Endothelial cell (in vitro differentiated cells): Measurements from ENCODE around the gene CYB5A. TPM values are rescaled to one million over a fixed set of nuclear protein-coding genes. Genes with fewer than 3 reads are reported as not detected.

Source experiments
- DNase-seq: peaks from one replicate; pipeline ENCODE4 v3.0.0; 2021; ENCODE audit warnings: low spot score
- H3K27ac Mint-ChIP-seq: one replicate; pipeline ENCODE4 v1.8.0; 2021; ENCODE audit warnings: mixed read lengths, inconsistent platforms; ENCODE audit not compliant: unreplicated experiment
- H3K27me3 Mint-ChIP-seq: one replicate; pipeline ENCODE4 v1.8.0; 2021; ENCODE audit warnings: mild to moderate bottlenecking, moderate library complexity, mixed read lengths, inconsistent platforms; ENCODE audit not compliant: unreplicated experiment
- H3K36me3 Mint-ChIP-seq: one replicate; pipeline ENCODE4 v1.8.0; 2021; ENCODE audit warnings: mild to moderate bottlenecking, low read depth, mixed read lengths, inconsistent platforms; ENCODE audit not compliant: unreplicated experiment
- H3K4me1 Mint-ChIP-seq: one replicate; pipeline ENCODE4 v1.8.0; 2021; ENCODE audit warnings: mild to moderate bottlenecking, mixed read lengths, inconsistent platforms; ENCODE audit not compliant: unreplicated experiment
- H3K4me3 Mint-ChIP-seq: one replicate; pipeline ENCODE4 v1.8.0; 2021; ENCODE audit warnings: mild to moderate bottlenecking, mixed read lengths, inconsistent platforms; ENCODE audit not compliant: unreplicated experiment
- H3K9me3 Mint-ChIP-seq: one replicate; pipeline ENCODE4 v1.8.0; 2021; ENCODE audit warnings: mixed read lengths, inconsistent platforms; ENCODE audit not compliant: unreplicated experiment
- CTCF ChIP-seq: fragments of 200-600 bp; sonication (generic); IDR thresholded peaks from one replicate; pipeline ENCODE4 v1.5.0; 2021; ENCODE audit warnings: antibody characterized with exemption; ENCODE audit not compliant: unreplicated experiment
- total RNA-seq: library from RNA; stranded (reverse); fragmentation: NEBNext Ultra II Directional; extraction: Animal tissue kit (Norgen Biotek cat#: 25700); gene quantifications from one replicate; pipeline ENCODE4 v1.2.1, GENCODE V29; 2021; ENCODE audit not compliant: unreplicated experiment

Gene CYB5A
- total RNA-seq, 1 donor from 2014 or later, result 119 TPM

- peaks cover 18% of the 10 kb centered on the region for H3K36me3 Mint-ChIP-seq
- no peak for DNase-seq
- H3K4me1 Mint-ChIP-seq, result peaks cover 44% of the 10 kb centered on the region
- no peak for TF ChIP-seq CTCF
- no peaks in the 10 kb centered on the region for H3K27me3 Mint-ChIP-seq
- H3K27ac Mint-ChIP-seq, result no peak overlapping the region
- no peak overlapping the region for H3K4me3 Mint-ChIP-seq
- no peaks in the 10 kb centered on the region for H3K9me3 Mint-ChIP-seq
Measured at GRCh38 chr18:74274700-74275099, 17.1 kb downstream of the CYB5A start.

GRCh38 chr18:74273394-74273793 lies 18.4 kb downstream of the CYB5A start:
- Mint-ChIP-seq H3K4me3 (no peak overlapping the region), H3K27ac (no peak overlapping the region), H3K9me3 (no peaks in the 10 kb centered on the region), H3K27me3 (no peaks in the 10 kb centered on the region), H3K4me1 (peaks cover 53% of the 10 kb centered on the region), H3K36me3 (peaks cover 18% of the 10 kb centered on the region)
- TF ChIP-seq CTCF, result no peak
- DNase-seq, result no peak

GRCh38 chr18:74271635-74272034 lies 20.1 kb downstream of the CYB5A start:
- H3K4me1 Mint-ChIP-seq, result peaks cover 52% of the 10 kb centered on the region
- TF ChIP-seq CTCF, result no peak
- peaks cover 11% of the 10 kb centered on the region for H3K36me3 Mint-ChIP-seq
- no peak for DNase-seq
- H3K27me3 Mint-ChIP-seq, result no peaks in the 10 kb centered on the region
- no peak overlapping the region for H3K4me3 Mint-ChIP-seq
- H3K9me3 Mint-ChIP-seq, result no peaks in the 10 kb centered on the region
- no peak overlapping the region for H3K27ac Mint-ChIP-seq

GRCh38 chr18:74268933-74269620 lies 22.7 kb downstream of the CYB5A start:
- Mint-ChIP-seq H3K27ac (peak overlapping the region; percentile 33), H3K4me3 (no peak overlapping the region)

More at GRCh38 chr18:74268933-74269620, 22.7 kb downstream of the CYB5A start:
- no peaks in the 10 kb centered on the region for H3K9me3 Mint-ChIP-seq
- no peak for DNase-seq
- H3K4me1 Mint-ChIP-seq, result peaks cover 34% of the 10 kb centered on the region
- no peak for TF ChIP-seq CTCF
- H3K36me3 Mint-ChIP-seq, result peaks cover 12% of the 10 kb centered on the region
- H3K27me3 Mint-ChIP-seq, result no peaks in the 10 kb centered on the region
